Common myeloid progenitor, CD34-positive (primary cell): Measurements from ENCODE around the gene TOX3.

Experiments
- CTCF ChIA-PET: fragments of 350-600 bp; sonication (Branson Sonifier 250); formaldehyde crosslinking; loops from one replicate; lab custom pipeline; 2021; ENCODE audit warnings: antibody characterized with exemption; lab: Charles Lee
- POLR2A ChIA-PET: fragments of 350-600 bp; sonication (Branson Sonifier 250); formaldehyde crosslinking; loops from one replicate; lab custom pipeline; 2021; ENCODE audit warnings: antibody characterized with exemption; lab: Charles Lee
- DNase-seq, 3 donors: peaks; one replicate each; pipeline versions ENCODE4 v3.0.0 to v3.0.0-alpha.2; 2013
- H3K27ac ChIP-seq, 2 experiments: 1 replicate in 1 of 2; 2 replicates in 1 of 2; pipeline ENCODE4 v1.7.0; 2013; ENCODE audit warnings: inconsistent platforms in 2 of 2, low read length in 2 of 2, mild to moderate bottlenecking in 2 of 2, low read depth in 1 of 2, moderate library complexity in 1 of 2; ENCODE audit not compliant: severe bottlenecking in 2 of 2, insufficient read depth in 1 of 2, poor library complexity in 1 of 2
- H3K27me3 ChIP-seq, 5 experiments: replicated peaks in 2 of 5; 1 replicate in 3 of 5; 2 replicates in 2 of 5; pipeline versions ENCODE4 v1.6.1 to v1.7.0; 2013; ENCODE audit warnings: low read length in 4 of 5, mild to moderate bottlenecking in 2 of 5, moderate library complexity in 2 of 5, inconsistent platforms in 1 of 5; ENCODE audit not compliant: insufficient read depth in 5 of 5, control insufficient read depth in 4 of 5
- H3K36me3 ChIP-seq, 4 experiments: 1 replicate in 2 of 4; 2 replicates in 2 of 4; pipeline versions ENCODE4 v1.6.1 to v1.7.0; 2013; ENCODE audit warnings: low read length in 3 of 4, control low read depth in 1 of 4, mild to moderate bottlenecking in 1 of 4; ENCODE audit not compliant: control insufficient read depth in 4 of 4, insufficient read depth in 4 of 4
- H3K4me1 ChIP-seq, 4 experiments: 1 replicate in 3 of 4; 2 replicates in 1 of 4; pipeline versions ENCODE4 v1.6.1 to v1.7.1; 2013; ENCODE audit warnings: low read length in 3 of 4, mild to moderate bottlenecking in 3 of 4, control low read depth in 1 of 4, inconsistent platforms in 1 of 4, moderate library complexity in 1 of 4; ENCODE audit not compliant: control insufficient read depth in 4 of 4, insufficient read depth in 4 of 4; ENCODE audit errors: control extremely low read depth in 1 of 4
- H3K4me3 ChIP-seq, 7 experiments: 1 replicate in 4 of 7; 2 replicates in 3 of 7; pipeline versions ENCODE4 v1.5.1 to v1.7.0; 2013; ENCODE audit warnings: mild to moderate bottlenecking in 7 of 7, low read length in 6 of 7, moderate library complexity in 6 of 7, inconsistent platforms in 2 of 7, low read depth in 2 of 7, control low read depth in 1 of 7; ENCODE audit not compliant: insufficient read depth in 4 of 7, control insufficient read depth in 1 of 7; ENCODE audit errors: extremely low read depth in 1 of 7
- H3K9me3 ChIP-seq, 5 experiments: 1 replicate in 4 of 5; 2 replicates in 1 of 5; pipeline versions ENCODE4 v1.6.1 to v1.7.1; 2013; ENCODE audit warnings: low read length in 4 of 5, mild to moderate bottlenecking in 2 of 5, inconsistent platforms in 1 of 5, low read depth in 1 of 5, moderate library complexity in 1 of 5; ENCODE audit not compliant: control insufficient read depth in 4 of 5, insufficient read depth in 2 of 5; ENCODE audit errors: control extremely low read depth in 1 of 5
- WGBS: methylation state at CpG from one replicate; pipeline ENCODE4 v1.1.5; 2013; ENCODE audit not compliant: insufficient coverage; 5-methylcytosine and 5-hydroxymethylcytosine counted together

The TOX3 gene

DNA sequence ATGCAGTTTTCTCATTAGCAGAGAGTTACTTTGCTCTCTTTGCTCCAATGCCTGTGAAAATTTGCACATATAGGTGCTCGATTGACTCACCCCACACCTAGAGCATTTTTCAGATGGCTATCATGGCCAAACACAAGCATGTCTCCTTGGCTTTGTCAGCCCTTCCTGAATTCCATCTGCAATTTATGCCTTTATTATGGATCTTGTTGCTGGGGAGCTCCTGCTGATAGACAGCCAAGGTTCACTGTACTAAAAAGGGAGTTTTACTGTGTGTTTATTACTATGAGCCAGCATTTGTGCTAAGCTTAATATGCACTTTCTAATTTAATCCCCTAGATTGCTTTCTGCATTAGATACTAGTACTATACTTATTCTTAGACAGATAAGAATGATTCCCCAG lies 93.3 kb downstream of the TOX3 start:
- Histone ChIP-seq H3K27me3 (no peaks in the 10 kb centered on the region), H3K36me3 (no peaks in the 10 kb centered on the region), H3K9me3 (no peaks in the 10 kb centered on the region), H3K4me3 (no peak overlapping the region), H3K27ac (no peak overlapping the region), H3K4me1 (no peaks in the 10 kb centered on the region)
- ChIA-PET CTCF (no interaction called here), POLR2A (no interaction called here)
- 67% methylated on average over 1 of the region's 1 CpG for WGBS
- DNase-seq = no peak

DNA sequence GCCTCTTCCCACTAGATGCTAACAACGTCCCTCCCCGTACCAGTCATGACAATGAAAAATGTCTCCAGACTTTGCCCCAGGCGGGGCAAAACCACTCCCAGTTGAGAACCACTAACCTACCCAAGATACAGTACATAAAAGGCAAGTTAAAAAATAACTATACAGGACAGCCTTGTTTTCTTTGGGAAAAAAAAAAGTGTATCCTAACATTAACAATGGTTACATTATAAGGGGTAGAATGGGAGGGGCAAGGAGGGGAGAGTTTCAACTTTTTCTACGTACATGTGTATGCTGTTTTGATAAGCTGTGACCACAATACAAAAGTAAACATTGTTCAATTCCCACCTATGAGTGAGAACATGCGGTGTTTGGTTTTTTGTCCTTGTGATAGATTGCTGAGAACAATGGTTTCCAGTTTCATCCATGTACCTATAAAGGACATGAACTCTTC lies 94.9 kb downstream of the TOX3 start:
- H3K4me3 ChIP-seq = no peak overlapping the region
- H3K27me3 ChIP-seq = no peaks in the 10 kb centered on the region
- no peak for DNase-seq
- WGBS = 80% methylated on average over 2 of the region's 5 CpGs
- no peaks in the 10 kb centered on the region for H3K36me3 ChIP-seq
- no peaks in the 10 kb centered on the region for H3K4me1 ChIP-seq
- no peaks in the 10 kb centered on the region for H3K9me3 ChIP-seq
- H3K27ac ChIP-seq = no peak overlapping the region
- CTCF ChIA-PET = no interaction called here
- POLR2A ChIA-PET = no interaction called here

DNA sequence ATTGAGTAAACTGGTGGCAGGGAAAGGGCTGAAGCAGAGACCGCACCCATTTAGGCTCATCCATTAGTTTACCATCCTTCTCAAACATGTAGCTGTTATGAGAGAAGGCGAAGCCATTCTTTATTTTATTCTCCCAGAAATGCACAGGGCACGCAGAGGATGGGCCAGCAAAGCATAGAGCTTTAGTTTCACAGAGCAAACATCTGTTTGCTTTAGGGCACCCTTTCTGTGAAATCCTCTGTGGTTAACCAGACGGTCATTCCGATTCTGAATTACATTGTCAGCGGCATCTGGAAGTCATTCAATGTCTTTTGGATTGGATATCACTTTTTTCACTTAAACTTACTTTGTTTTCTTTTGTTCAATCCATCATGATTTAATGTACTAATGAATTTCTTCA lies 96.0 kb downstream of the TOX3 start:
- DNase-seq = no peak
- CTCF ChIA-PET = no interaction called here

GRCh38 chr16:52450241-52450640 lies 96.7 kb downstream of the TOX3 start:
- Histone ChIP-seq H3K27me3 (no peaks in the 10 kb centered on the region), H3K27ac (no peak overlapping the region), H3K4me3 (no peak overlapping the region), H3K9me3 (no peaks in the 10 kb centered on the region), H3K4me1 (no peaks in the 10 kb centered on the region), H3K36me3 (no peaks in the 10 kb centered on the region)
- WGBS = 97% methylated on average over 7 of the region's 7 CpGs
- ChIA-PET POLR2A (no interaction called here), CTCF (no interaction called here)
- DNase-seq = no peak

More for the DNA sequence above, 96.0 kb downstream of the TOX3 start:
- no peak overlapping the region for H3K4me3 ChIP-seq
- H3K36me3 ChIP-seq = no peaks in the 10 kb centered on the region
- 100% methylated on average over 3 of the region's 6 CpGs for WGBS
- POLR2A ChIA-PET = no interaction called here
- no peaks in the 10 kb centered on the region for H3K4me1 ChIP-seq
- no peaks in the 10 kb centered on the region for H3K27me3 ChIP-seq
- H3K9me3 ChIP-seq = no peaks in the 10 kb centered on the region
- no peak overlapping the region for H3K27ac ChIP-seq

GRCh38 chr16:52446080-52446479 lies 100.9 kb downstream of the TOX3 start:
- no peaks in the 10 kb centered on the region for H3K36me3 ChIP-seq
- no peaks in the 10 kb centered on the region for H3K4me1 ChIP-seq
- CTCF ChIA-PET = no interaction called here
- no peaks in the 10 kb centered on the region for H3K27me3 ChIP-seq
- no peak overlapping the region for H3K4me3 ChIP-seq
- no CpG with 5 or more reads among the region's 4 CpGs for WGBS
- POLR2A ChIA-PET = no interaction called here
- DNase-seq = no peak
- H3K27ac ChIP-seq = no peak overlapping the region
- no peaks in the 10 kb centered on the region for H3K9me3 ChIP-seq

DNA sequence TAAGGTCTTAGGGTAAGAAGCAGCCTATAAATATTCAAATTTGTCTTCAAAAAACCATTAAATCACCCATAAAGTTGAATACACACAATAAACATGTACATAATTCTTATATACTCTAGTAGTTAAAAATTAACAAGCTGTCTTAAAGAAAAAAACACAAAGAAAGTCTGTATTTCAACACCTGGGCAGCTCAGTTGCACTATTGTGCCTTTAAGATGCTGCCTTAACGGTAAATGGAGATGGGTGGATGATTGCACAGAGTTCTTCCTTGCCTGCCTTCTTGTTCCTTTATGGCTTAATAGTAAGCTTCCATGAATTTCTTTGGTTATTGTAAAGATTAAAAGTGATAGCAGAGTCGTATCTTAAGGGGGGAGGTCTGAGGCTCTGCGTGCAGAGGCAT lies 105.1 kb downstream of the TOX3 start:
- Histone ChIP-seq H3K27ac (no peak overlapping the region), H3K27me3 (no peaks in the 10 kb centered on the region), H3K36me3 (no peaks in the 10 kb centered on the region), H3K4me1 (no peaks in the 10 kb centered on the region), H3K4me3 (no peak overlapping the region), H3K9me3 (no peaks in the 10 kb centered on the region)
- ChIA-PET POLR2A (no interaction called here), CTCF (no interaction called here)
- WGBS = 92% methylated on average over 3 of the region's 3 CpGs
- DNase-seq = no peak

DNA sequence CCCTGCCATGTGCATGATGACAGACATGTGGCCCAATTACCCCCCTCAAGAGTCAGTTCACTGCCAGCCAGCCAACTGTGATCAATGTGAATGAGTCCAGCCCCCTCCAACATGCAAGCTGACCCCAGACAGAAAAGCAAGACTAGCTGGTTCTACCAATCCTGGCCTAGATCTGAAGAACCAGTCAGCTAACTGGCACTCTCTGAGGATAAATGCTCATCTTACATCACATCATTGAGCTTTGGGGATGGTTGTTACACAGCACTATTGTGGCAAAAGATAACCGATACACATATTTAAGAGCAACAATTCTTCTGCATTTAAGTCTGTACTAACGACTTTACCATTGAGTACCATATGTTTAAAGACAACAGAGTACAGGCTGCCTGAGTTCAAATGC lies 106.7 kb downstream of the TOX3 start:
- H3K9me3 ChIP-seq = no peaks in the 10 kb centered on the region
- ChIA-PET CTCF (no interaction called here), POLR2A (no interaction called here)
- no peak overlapping the region for H3K27ac ChIP-seq
- H3K27me3 ChIP-seq = no peaks in the 10 kb centered on the region
- H3K4me1 ChIP-seq = no peaks in the 10 kb centered on the region
- no peak for DNase-seq
- no peaks in the 10 kb centered on the region for H3K36me3 ChIP-seq
- no peak overlapping the region for H3K4me3 ChIP-seq
- WGBS = 81% methylated on average over 2 of the region's 2 CpGs
